M059J (cell line): ENCODE measurements around the gene TMEM169. TPM values are rescaled to one million over a fixed set of nuclear protein-coding genes. Genes with fewer than 3 reads are reported as not detected.
"Not testable (repeated sequence)": the region's sequence is repeated elsewhere in the genome, so short reads cannot be mapped to it uniquely, and the experiment has no call there.

Experiments used
- DNase-seq: peaks from one replicate; pipeline ENCODE4 v3.0.0-alpha.2; 2012; ENCODE audit warnings: low read depth
- total RNA-seq: library from RNA; depleted of rRNA; stranded (reverse); fragments of >200 nt; shearing (Covaris generic); gene quantifications from 2 replicates; pipeline ENCODE4 v1.2.3, GENCODE V29; 2014; rRNA removed

Gene TMEM169
- total RNA-seq, 1 experiment from 2014 or later = 1.3 TPM

- DNase-seq = no peak
Observed at GRCh38 chr2:216131175-216131926, 49.6 kb downstream of the TMEM169 start.

- DNase-seq = no peak
Observed at GRCh38 chr2:216132585-216132984, 50.9 kb downstream of the TMEM169 start.

- DNase-seq = no peak
Observed at GRCh38 chr2:216133397-216133796, 51.7 kb downstream of the TMEM169 start.

GRCh38 chr2:216134958-216135541 is 53.3 kb downstream of the TMEM169 start:
- no peak for DNase-seq

GRCh38 chr2:216139884-216140283 is 58.2 kb downstream of the TMEM169 start:
- DNase-seq = peak; percentile 16

- not testable (repeated sequence) for DNase-seq
Observed at GRCh38 chr2:216141516-216141915, 59.8 kb downstream of the TMEM169 start.

DNA sequence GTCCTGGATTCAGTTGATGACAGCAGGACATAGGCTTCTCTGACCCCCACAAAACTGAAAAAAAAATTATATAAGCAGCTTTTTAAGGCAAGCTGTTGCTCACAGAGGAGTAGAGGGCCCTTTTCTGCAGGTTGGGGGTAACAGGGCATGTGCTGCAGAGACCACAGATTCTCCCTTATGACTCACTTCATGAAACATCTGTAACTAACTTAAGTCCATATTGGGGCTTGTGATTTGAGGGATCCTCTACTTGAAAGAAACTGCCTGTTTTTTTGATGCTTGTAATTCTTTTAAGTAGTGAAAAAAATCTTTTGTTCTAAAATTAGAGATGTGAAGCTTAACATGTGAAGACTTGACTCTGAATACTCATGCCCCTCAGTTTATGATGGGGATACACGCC is 60.8 kb downstream of the TMEM169 start:
- DNase-seq = peak; percentile 18

DNA sequence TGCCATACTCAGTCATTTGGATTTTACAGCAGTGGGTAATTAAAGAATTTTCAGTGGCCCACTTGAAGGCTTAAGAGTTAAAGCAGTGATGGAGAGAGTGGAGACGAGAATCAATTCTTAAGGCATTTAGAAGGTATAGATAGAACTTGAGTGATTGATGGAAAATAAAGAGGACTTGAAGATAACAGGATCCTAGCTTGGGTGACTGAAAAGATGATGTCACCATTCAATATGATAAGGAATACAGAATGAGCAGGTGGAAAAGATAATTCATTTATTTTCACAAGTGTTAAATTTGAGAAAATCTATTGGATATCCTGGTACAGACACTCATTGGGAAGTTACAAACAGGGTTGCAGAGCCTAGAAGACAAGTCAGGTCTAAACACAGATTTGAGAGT is 62.7 kb downstream of the TMEM169 start:
- DNase-seq = no peak

DNA sequence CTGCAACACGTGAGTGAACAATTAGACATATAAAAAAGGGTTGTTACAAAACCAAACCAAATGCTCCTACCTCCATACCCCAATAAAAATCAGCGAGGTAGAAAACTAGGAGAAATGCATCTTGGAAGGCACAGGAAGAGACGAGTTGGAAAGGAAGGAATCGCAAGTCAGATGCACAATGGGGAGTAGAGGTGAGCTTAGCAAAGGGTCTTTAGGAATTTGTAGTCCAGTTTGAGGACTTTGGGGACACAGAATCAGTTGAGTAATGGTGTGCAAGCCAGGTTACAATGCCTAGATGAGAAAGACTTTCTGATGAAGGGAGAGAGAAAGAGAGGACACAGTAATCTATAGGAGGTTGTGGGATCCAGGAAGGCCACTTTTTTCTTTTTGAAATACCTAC is 63.1 kb downstream of the TMEM169 start:
- no peak for DNase-seq

GRCh38 chr2:216146573-216146972 is 64.9 kb downstream of the TMEM169 start:
- no peak for DNase-seq

DNA sequence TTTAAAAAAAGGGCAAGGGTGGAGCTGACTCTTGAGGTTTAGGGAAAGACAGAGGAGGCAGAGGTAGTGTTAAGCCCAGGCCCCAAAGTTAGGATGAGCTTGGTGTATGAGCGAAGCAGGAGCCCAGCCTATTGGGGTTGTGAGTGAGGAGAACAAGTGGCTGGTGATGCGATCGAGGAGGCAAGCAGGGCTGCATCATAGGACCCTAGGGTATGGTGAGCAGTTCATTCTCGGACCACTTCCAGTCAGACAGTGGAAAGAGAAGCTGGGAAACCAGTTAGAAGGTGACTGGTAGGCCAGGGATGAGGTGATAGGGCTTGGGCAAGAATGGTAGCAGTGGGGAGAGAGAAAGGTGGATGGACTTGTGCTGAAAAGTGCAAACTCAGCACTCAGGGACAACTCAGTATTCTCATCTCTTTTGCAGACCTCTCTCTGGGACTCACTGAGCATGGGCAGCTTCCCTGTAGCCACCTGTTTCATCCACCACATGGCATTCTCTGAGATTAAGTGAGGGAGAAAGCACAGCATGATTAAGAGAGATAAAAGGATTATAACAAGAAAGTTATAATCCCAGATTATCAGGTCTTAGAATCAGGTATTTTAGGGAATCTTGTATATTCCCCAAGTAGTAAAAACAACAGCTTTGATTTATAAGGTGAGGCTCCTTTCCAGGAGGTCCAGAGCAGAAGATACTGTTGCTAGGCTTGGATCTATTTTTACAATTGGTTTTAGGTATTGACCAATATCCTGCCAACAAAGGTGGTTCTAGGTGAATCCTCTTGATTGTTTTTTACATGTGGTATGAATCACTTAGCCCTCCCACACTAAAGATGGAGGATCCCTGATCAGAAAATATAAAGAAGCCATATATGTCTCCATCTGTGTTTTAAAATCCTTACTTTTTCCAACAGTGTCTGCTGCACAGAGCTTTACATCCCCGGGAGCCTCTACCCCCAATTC is 65.7 kb downstream of the TMEM169 start:
- DNase-seq = no peak

GRCh38 chr2:216148983-216149382 is 67.3 kb downstream of the TMEM169 start:
- no peak for DNase-seq

GRCh38 chr2:216149741-216150140 is 68.0 kb downstream of the TMEM169 start:
- DNase-seq = peak; percentile 14

GRCh38 chr2:216151313-216152025 is 69.8 kb downstream of the TMEM169 start:
- DNase-seq = peak; percentile 14

Other genes starting within 250 kb of the TMEM169 start
- gene MREG, start 68.4 kb upstream of the TMEM169 start, total RNA-seq = 3.6 and 4.0 TPM in 2 replicates
- 9.0 and 11.5 TPM in 2 replicates for gene PECR, start 110 bp upstream of the TMEM169 start, total RNA-seq
- 261 and 335 TPM in 2 replicates for gene XRCC5, start 27.4 kb downstream of the TMEM169 start, total RNA-seq